Glutamatergic neuron (in vitro differentiated cells): ENCODE results near the gene PIP5KL1. TPM values are rescaled to one million over a fixed set of nuclear protein-coding genes. Genes with fewer than 3 reads are reported as not detected.

Experiments used
- DNase-seq: peaks from one replicate; pipeline ENCODE4 v3.0.0; 2022
- H3K27ac Mint-ChIP-seq: one replicate; pipeline ENCODE4 v1.8.0; 2020; ENCODE audit warnings: mild to moderate bottlenecking, mixed read lengths, inconsistent platforms; ENCODE audit not compliant: unreplicated experiment
- H3K27me3 Mint-ChIP-seq: one replicate; pipeline ENCODE4 v1.8.0; 2020; ENCODE audit warnings: mild to moderate bottlenecking, moderate library complexity, mixed read lengths, inconsistent platforms; ENCODE audit not compliant: unreplicated experiment
- H3K36me3 Mint-ChIP-seq: one replicate; pipeline ENCODE4 v1.8.0; 2020; ENCODE audit warnings: mild to moderate bottlenecking, mixed read lengths, inconsistent platforms; ENCODE audit not compliant: unreplicated experiment
- H3K4me1 Mint-ChIP-seq: one replicate; pipeline ENCODE4 v1.8.0; 2020; ENCODE audit warnings: mild to moderate bottlenecking, low read depth, mixed read lengths, inconsistent platforms; ENCODE audit not compliant: unreplicated experiment
- H3K4me3 Mint-ChIP-seq: one replicate; pipeline ENCODE4 v1.8.0; 2020; ENCODE audit warnings: mild to moderate bottlenecking, mixed read lengths, inconsistent platforms; ENCODE audit not compliant: unreplicated experiment
- H3K9me3 Mint-ChIP-seq: one replicate; pipeline ENCODE4 v1.8.0; 2020; ENCODE audit warnings: mild to moderate bottlenecking, moderate library complexity, mixed read lengths, inconsistent platforms; ENCODE audit not compliant: unreplicated experiment
- total RNA-seq: library from RNA; stranded (reverse); fragmentation: NEBNext Ultra II Directional; extraction: Animal tissue kit (Norgen Biotek cat#: 25700); gene quantifications from one replicate; pipeline ENCODE4 v1.2.1, GENCODE V29; 2021; ENCODE audit not compliant: unreplicated experiment
- TF ChIP-seq, protein P1 (sequence below): fragments of 200-600 bp; sonication (generic); IDR thresholded peaks from one replicate; pipeline ENCODE4 v1.5.0; 2021; ENCODE audit not compliant: partially characterized antibody, unreplicated experiment

The PIP5KL1 gene
- total RNA-seq, 1 donor from 2014 or later, result 11.9 TPM

- Mint-ChIP-seq H3K27ac (no peak overlapping the region), H3K27me3 (peaks cover 8% of the 10 kb centered on the region), H3K4me1 (peaks cover 14% of the 10 kb centered on the region), H3K36me3 (no peaks in the 10 kb centered on the region), H3K9me3 (peaks cover 1% of the 10 kb centered on the region), H3K4me3 (no peak overlapping the region)
- no peak for DNase-seq
- TF ChIP-seq, protein P1, sequence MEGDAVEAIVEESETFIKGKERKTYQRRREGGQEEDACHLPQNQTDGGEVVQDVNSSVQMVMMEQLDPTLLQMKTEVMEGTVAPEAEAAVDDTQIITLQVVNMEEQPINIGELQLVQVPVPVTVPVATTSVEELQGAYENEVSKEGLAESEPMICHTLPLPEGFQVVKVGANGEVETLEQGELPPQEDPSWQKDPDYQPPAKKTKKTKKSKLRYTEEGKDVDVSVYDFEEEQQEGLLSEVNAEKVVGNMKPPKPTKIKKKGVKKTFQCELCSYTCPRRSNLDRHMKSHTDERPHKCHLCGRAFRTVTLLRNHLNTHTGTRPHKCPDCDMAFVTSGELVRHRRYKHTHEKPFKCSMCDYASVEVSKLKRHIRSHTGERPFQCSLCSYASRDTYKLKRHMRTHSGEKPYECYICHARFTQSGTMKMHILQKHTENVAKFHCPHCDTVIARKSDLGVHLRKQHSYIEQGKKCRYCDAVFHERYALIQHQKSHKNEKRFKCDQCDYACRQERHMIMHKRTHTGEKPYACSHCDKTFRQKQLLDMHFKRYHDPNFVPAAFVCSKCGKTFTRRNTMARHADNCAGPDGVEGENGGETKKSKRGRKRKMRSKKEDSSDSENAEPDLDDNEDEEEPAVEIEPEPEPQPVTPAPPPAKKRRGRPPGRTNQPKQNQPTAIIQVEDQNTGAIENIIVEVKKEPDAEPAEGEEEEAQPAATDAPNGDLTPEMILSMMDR, result no peak
These were observed 16.9 kb downstream of the PIP5KL1 start for GRCh38 chr9:127913682-127914081.

DNA sequence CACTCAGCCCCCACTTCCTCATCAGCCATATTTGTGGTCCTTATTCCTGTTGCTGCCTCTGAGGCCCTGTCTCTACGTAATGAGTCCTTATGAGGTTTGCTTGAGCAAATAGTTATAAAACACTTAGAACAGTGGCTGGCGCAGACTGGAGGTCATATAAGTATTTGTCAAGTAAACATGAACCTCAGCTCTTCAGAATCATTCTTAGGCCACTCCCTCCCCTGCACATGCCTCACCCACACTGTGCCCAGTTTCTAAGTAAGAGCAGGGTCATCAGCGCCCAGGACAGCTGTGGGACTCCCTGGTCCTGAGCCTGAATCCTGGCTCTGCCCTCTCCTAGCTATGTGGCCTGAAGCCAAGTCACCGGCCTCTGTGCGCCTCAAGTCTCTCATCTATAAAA lies 17.7 kb downstream of the PIP5KL1 start:
- no peaks in the 10 kb centered on the region for H3K36me3 Mint-ChIP-seq
- peaks cover 8% of the 10 kb centered on the region for H3K27me3 Mint-ChIP-seq
- H3K9me3 Mint-ChIP-seq, result peaks cover 1% of the 10 kb centered on the region
- H3K27ac Mint-ChIP-seq, result no peak overlapping the region
- DNase-seq, result no peak
- peaks cover 14% of the 10 kb centered on the region for H3K4me1 Mint-ChIP-seq
- TF ChIP-seq, protein P1, result no peak
- no peak overlapping the region for H3K4me3 Mint-ChIP-seq

GRCh38 chr9:127912296-127912695 lies 18.3 kb downstream of the PIP5KL1 start:
- H3K4me1 Mint-ChIP-seq, result peaks cover 11% of the 10 kb centered on the region
- DNase-seq, result no peak
- H3K9me3 Mint-ChIP-seq, result peaks cover 1% of the 10 kb centered on the region
- TF ChIP-seq, protein P1, result no peak
- H3K4me3 Mint-ChIP-seq, result no peak overlapping the region
- peaks cover 8% of the 10 kb centered on the region for H3K27me3 Mint-ChIP-seq
- H3K36me3 Mint-ChIP-seq, result no peaks in the 10 kb centered on the region
- peak overlapping the region; percentile 33 for H3K27ac Mint-ChIP-seq

- DNase-seq, result no peak
- TF ChIP-seq, protein P1, result no peak
- H3K27ac Mint-ChIP-seq, result peak overlapping the region; percentile 68
These were observed 19.9 kb downstream of the PIP5KL1 start for GRCh38 chr9:127910613-127911205.

GRCh38 chr9:127909839-127910273 lies 20.7 kb downstream of the PIP5KL1 start:
- Mint-ChIP-seq H3K4me1 (peaks cover 10% of the 10 kb centered on the region), H3K36me3 (no peaks in the 10 kb centered on the region), H3K27me3 (peaks cover 5% of the 10 kb centered on the region), H3K27ac (no peak overlapping the region), H3K4me3 (no peak overlapping the region), H3K9me3 (peaks cover 4% of the 10 kb centered on the region)
- no peak for DNase-seq
- TF ChIP-seq, protein P1, result no peak

More at GRCh38 chr9:127910613-127911205, 19.9 kb downstream of the PIP5KL1 start:
- H3K4me3 Mint-ChIP-seq, result no peak overlapping the region
- H3K36me3 Mint-ChIP-seq, result no peaks in the 10 kb centered on the region
- peaks cover 7% of the 10 kb centered on the region for H3K4me1 Mint-ChIP-seq
- peaks cover 5% of the 10 kb centered on the region for H3K27me3 Mint-ChIP-seq
- H3K9me3 Mint-ChIP-seq, result peaks cover 1% of the 10 kb centered on the region
